ENCODE measurements around the gene EXOC3L2. TPM values are rescaled to one million over a fixed set of nuclear protein-coding genes. Genes with fewer than 3 reads are reported as not detected.
"Not testable (repeated sequence)": the region's sequence is repeated elsewhere in the genome, so short reads cannot be mapped to it uniquely, and the experiment has no call there.

EXOC3L2 gene
- total RNA-seq: 1 to 10 TPM; 1.9 to 2.6 TPM
- long read RNA-seq: 0 reads

DNA sequence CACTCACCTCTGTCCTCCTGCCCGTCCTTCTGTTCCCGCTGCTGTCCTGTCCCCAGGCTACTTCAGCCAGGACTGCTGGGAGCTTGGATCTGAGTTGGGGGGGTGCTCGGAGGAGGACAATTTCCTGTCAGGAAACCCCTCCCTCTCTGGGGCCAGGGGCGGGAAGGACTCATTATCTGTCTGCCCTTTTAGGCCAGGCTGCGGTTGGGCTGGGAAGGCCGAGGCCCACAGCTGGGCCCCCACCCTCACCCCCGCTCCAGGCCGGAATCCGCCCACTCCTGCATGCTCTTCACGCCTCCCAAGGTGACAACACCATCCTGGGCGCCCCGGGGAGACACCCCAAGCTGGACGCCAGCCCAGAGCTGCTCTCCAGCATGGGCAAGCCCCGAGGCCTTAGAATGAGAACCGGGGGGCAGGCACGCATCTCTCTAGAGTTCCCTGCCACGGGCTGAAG, at the start of gene EXOC3L2:
EXOC3L2 (minus strand) TSS at position 74 of the 454 bp plus-strand sequence. CDS start 6,362 bp downstream, outside the sequence.
- intact Hi-C loops (cut with DNase I): loop anchor here in 1 of 2 donors (10.0 kb wide), 1 partner anchor 89 kb away; no protein-coding TSS in a partner anchor
- peak; percentile 25 to 70 for ATAC-seq
- DNase-seq: peak; percentile 73

DNA sequence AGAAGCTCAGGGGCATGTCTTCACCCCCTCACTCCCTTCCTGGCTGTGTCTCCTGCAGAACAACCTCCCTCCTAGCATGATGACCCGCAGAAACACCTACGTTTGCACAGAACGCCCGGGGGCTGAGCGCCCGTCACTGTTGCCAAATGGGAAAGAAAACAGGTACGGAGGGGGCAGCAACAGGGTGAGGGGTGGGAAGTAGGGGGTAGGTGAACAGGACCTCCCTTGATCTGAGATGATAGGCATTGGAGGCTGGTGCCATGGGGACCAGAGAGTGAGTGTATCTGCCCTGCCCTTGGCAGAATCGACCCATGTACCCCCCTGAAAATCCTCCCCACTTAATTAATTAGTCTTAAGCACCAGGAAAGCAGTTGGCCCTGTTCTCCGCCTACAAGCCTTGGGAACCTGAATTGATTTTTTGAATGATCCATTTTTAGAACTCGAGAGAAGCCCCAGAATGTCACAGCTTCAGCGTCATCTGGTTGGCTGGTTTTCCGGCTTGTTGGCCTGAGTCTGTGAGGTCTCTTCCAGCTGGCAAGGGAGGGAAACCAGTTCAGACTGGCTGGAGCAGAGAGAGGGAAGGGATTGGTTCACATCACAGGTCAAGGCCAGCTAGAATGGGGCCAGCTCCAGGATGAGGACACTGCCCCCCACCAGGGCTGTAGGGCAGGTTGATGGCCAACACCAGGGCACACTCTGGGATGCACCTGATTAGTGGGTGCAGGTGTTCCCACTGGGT, 49.3 kb upstream of the EXOC3L2 start:
- ATAC-seq (peak; percentile 83 to 97), DNase-seq (peak; percentile 63)
- intact Hi-C loops (cut with DNase I): loop anchor here in 1 of 2 donors (5.0 kb wide), 1 partner anchor 43 kb away; no protein-coding TSS in a partner anchor

DNA sequence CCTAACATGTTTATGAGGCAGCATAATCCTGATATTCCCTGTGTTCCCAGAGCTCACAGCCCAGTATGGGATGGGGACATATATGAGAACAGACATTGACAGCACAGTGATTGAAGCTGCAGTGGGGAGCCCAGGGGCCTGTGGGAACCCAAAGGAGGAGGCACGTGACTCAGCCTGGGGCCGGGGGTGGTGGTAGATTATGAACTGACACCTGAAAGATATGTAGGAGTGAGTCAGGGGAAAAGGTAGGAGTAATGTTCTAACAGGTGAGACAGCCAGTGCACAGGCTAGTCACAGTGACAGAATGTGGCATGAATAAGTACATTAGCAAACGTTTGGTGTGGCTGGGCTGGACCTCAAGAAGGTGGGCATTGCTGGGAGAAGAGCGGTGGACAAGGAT, 48.5 kb upstream of the EXOC3L2 start:
- intact Hi-C loops (cut with DNase I): loop anchor here in 1 of 2 donors (5.0 kb wide), 1 partner anchor 44 kb away; no protein-coding TSS in a partner anchor
- DNase-seq (no peak), ATAC-seq (no peak)

DNA sequence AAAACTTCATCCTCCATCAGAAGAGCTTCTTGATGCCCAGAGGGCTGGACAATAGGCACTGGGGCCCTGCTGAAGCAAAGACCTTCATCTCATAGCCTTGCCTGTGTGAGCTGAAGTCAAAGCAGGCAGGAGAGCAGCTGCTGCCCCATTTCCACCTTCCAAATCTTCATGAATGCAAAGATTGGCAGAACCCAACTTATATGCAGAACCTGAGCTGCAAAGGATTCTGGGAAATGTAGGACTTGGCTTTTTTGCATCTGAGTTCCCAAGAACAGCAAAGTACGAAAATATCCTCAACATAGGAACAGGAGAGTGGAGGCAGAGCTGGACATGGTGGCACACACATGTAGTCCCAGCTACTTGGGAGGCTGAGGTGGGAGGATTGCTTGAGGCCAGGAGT, 46.6 kb upstream of the EXOC3L2 start:
- intact Hi-C loops (cut with DNase I): loop anchor here in 1 of 2 donors (5.0 kb wide), 1 partner anchor 45 kb away; no protein-coding TSS in a partner anchor
- ATAC-seq: no peak
- no peak for DNase-seq

DNA sequence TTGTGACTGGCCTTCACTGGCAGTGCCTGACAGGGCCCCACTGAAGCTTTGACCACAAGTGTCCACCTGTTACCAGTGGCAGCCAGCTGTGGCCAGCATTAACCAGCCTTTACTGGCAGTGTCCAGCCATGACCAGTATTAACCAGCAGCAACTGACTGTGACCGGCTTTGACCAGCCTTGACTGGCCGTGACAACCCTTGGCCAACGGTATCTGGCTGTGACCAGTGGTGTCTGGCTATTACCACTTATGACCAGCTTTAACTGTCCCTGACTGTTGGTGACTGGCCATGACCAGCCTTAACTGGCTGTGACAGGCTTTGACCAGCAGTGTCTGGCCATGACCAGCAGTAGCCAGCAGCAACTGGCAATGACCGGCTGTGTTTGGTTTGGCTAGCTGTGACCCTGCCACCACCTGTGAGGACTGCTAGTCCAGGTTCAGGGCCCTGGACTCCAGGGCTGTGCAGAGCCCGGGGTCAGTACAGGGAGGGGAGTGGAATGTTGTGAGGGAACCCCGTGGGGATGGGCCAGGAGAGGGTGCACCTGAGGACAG, 45.2 kb upstream of the EXOC3L2 start:
- intact Hi-C loops (cut with DNase I): loop anchor here in 1 of 2 donors (5.0 kb wide), 1 partner anchor 47 kb away; no protein-coding TSS in a partner anchor
- ATAC-seq: no peak
- DNase-seq: no peak

DNA sequence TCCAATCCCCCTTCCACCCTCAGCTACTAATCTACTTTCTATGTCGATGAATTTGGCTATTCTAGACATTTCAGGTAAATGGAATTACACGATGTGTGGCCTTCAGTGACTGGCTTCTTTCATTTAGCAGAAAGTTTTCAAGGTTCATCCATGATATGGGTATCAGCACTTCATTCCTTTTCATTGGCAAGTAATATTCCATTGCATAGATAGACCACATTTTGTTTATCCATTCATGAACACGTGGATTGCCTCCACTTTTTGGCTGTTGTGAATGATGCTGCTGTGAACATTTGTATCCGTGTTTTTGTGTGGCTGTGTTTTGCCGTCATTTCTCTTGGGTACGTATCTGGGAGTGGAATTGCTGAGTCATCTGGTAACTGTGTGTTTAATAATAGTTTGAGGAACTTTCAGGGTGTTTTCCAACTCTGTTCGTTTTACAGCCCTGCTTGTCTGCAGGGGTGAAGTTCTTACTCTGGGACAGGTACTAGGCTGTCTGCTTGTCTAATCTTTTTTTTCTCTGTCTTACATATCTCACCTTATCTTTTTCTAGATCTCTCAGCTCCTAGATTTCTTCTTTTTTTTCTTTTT, 38.3 kb upstream of the EXOC3L2 start:
- ATAC-seq (no peak), DNase-seq (no peak)
- intact Hi-C loops (cut with DNase I): no loop called here

DNA sequence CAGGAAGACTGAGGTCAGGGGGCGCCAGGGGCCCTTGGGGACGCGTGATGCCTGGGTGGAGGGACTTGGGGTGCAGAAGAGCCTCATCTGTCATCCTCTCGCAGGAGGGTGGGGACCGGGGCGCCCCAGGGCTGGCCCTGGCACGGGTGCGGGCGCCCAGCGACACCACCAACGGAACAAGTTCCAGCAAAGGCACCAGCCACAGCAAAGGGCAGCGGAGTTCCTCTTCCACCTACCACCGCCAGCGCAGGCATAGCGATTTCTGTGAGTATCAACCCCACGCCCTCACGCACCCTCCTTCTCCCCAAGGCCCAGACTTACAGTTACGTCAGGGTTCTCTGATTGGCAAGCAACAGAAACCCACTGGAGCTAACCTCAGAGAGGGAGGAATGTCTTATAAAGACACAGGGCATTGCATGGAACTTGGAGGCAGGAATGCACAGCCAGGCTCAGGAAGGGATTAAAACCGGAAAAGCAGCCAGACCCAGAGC, 35.3 kb upstream of the EXOC3L2 start:
- ATAC-seq (no peak), DNase-seq (no peak)
- intact Hi-C loops (cut with DNase I): no loop called here

DNA sequence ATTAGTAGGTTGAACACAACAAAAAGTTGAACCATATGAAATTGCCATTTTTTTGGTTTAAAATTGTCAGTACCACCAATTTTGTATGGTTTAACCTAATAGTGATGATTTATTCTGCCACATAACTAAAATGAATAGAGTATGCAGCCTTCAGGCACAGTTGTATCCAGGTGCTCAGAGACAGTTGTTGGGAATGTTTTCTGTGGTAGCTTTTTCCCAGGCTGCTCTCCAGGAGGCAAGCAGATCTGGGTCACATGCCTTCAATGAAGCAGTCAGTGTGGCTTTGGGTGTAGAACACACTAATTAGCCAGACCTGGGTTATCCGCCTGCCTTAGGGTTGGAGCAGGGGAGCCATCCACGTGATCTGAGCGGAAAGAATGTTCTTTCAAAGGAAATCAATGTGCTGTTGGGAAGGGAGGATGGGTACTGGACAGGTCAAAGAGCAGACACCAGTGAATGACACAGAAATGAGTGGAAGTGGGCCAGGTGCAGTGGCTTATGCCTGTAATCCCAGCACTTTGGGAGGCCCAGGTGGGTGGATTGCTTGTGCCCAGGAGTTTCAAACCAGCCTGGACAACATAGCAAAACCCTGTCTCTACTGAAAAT, 34.5 kb upstream of the EXOC3L2 start:
- intact Hi-C loops (cut with DNase I): no loop called here
- ATAC-seq (no peak), DNase-seq (no peak)

DNA sequence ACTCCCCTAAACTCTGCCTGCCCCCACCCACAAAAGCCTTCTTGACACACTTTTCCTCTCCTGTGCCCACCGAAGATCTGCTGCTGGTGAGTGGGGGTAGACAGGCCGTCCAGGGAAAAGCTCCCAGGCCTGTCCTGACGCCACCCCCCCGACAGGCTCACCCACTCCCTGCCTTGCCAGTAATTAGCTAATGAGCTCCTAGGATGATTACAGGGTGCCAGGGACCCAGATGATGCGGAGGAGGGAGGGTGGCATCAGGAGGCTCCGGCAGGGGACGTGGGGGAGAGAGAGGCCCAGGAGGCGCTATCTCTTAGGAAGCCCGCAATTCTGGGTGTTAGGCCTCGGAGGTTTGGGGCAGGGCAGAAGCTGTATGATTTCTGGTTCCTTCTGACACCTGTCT, 32.9 kb upstream of the EXOC3L2 start:
- ATAC-seq (no peak), DNase-seq (no peak)
- intact Hi-C loops (cut with DNase I): no loop called here

DNA sequence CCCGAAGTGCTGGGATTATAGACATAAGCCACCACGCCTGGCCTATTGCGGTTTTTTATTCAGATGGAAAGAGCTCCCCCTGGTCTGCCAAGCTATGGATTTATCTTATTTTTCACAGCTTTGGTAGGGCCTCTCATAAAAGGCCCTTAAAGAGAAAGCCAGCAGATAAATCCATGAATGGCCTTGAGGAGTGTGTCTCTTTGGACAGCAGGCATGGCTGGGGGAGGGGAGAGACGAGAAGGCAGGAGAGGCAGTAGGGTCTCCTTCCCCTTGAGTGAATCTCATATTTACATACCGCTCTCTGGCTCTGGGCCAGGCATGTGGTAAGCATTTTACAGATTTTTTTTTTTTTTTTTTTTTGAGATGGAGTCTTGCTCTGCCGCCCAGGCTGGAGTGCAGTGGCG, 31.1 kb upstream of the EXOC3L2 start:
- intact Hi-C loops (cut with DNase I): no loop called here
- DNase-seq (no peak), ATAC-seq (peak in 1 of 2 donors; percentile 25)

DNA sequence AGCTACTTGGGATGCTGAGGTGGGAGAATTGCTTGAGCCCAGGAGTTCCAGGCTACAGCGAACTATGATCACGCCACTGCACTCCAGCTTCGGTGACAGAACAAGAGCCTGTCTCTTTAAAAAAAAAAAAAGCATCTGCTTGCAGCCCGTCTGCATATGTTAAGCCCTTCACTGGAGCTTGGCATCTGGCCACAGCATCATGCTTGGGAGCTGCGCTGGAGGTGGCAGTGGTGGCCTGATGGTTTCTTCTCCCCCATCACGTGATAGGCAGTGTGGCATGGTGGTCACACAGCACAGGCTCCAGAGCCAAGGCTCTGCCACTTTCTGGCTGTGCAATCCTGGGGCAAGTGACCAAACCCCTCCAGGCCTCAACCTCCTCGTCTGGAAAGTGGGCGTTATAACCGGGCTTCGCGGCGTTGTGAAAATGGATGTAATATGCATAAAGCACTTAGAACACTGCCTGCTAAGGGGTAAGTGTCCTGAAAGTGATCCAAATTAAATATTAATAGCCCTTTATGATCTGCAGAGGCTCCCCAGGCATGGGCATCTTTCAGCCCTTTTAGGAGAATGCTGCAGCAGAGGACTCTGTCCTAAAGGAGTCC, 30.3 kb upstream of the EXOC3L2 start:
- DNase-seq (no peak), ATAC-seq (no peak)
- intact Hi-C loops (cut with DNase I): no loop called here

DNA sequence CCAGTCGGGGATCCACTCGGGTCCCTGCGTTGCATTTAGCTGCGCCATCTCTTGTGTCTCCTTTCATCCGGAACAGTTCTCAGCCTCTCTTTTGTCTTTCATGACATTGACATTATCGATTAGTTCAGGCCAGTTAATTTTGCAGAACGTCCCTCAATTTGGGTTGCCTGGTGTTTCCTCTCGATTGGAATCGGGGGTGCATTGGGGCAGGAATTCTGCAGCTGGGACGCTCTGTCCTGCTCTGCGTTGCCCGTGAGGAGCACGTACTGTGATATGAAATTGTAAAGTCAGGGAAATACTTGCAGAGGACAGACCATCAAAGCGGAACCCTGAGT, 28.3 kb upstream of the EXOC3L2 start:
- DNase-seq: no peak
- intact Hi-C loops (cut with DNase I): no loop called here
- no peak for ATAC-seq

DNA sequence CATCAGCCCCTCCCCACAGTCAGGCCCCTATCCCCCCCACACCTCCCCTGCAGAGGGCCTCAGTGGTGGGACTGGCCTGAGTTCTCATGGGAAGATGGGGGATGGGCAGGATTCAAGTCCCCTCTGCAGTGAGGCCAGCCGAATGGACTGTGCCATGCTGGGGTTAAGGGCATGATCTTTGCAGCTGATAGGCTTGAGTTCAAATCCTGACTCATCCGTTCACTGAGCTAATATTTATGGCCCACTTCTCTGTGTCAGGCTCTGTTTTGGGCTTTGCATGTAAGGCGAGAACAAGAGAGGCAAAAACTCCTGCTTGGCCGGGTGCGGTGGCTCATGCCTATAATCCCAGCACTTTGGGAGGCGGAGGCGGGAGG, 26.5 kb upstream of the EXOC3L2 start:
- DNase-seq: no peak
- no peak for ATAC-seq
- intact Hi-C loops (cut with DNase I): no loop called here

DNA sequence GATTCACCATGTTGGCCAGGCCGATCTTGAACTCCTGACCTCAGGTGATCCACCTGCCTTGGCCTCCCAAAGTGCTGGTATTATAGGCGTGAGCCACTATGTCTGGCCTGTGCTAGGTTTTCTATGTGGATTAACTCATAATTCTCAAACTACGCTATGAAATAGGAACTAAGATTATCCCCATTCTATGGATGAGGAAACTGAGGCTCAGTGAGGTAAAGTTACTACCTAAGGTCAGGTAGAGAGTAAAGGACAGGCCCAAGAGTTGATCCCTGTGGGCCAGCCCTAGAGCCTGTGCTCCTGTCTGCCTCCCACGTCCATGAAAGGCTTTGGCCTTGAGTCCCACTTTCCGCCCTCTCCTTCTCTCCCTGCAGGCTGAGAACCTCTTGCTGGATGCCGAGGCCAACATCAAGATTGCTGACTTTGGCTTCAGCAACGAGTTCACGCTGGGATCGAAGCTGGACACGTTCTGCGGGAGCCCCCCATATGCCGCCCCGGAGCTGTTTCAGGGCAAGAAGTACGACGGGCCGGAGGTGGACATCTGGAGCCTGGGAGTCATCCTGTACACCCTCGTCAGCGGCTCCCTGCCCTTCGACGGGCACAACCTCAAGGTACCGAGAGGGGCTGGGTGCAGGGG, 26.0 kb upstream of the EXOC3L2 start:
- DNase-seq (no peak), ATAC-seq (no peak)
- intact Hi-C loops (cut with DNase I): no loop called here

DNA sequence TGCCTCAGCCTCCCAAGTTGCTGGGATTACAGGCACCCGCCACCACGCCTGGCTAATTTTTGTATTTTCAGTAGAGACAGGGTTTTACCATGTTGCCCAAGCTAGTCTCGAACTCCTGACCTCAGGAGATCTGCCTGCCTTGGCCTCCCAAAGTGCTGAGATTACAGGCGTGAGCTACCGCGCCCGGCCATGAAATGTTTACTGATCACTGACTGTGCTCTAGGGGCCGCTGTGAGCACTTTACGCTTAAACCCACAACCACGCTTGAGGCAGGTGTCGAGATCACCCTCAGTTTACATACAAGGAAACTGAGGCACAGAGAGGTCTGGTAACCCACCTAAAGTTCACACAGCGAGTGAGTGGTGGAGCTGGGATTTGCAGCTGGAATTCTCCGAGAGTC, 24.7 kb upstream of the EXOC3L2 start:
- DNase-seq; intact Hi-C loops (cut with DNase I); ATAC-seq: not testable (repeated sequence)

DNA sequence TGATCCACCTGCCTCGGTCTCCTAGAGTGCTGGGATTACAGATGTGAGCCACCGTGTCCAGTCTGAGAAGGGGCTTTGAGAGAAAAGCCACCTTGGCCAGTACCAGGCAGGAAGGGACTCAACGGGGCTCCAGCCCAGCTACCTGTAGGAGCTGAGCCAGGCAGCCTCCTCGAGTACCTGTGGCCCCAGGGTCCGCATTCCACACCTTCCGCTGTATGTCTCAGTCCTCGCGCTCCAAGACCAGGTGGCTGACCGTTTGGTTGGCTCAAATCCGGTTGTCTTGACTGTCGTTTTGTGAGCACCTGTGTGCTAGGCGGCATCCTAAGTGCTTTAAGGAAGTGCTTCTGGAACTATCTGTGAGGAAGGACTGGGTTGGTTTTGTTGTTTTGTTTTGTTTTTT, 22.1 kb upstream of the EXOC3L2 start:
- intact Hi-C loops (cut with DNase I): no loop called here
- DNase-seq (no peak), ATAC-seq (no peak)

DNA sequence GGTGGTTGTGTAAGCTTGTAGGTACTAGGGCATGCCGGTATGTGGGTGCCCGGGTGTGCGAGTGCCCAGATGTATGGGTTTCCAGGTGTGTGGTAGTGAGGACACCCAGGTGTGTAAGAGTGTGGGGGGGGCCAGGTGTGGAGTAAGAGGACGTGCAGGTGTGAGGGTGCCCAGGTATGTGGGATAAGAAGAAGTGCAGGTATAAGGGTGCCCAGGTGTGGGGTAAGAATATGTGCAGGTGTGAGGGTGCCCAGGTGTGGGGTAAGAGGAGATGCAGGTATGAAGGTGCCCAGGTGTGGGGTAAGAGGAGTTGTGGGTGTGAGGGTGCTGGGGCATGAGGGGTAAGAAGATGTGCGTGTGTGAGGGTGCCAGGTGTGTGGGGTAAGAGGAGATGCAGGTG, 20.2 kb upstream of the EXOC3L2 start:
- DNase-seq (no peak), ATAC-seq (no peak)
- intact Hi-C loops (cut with DNase I): no loop called here

DNA sequence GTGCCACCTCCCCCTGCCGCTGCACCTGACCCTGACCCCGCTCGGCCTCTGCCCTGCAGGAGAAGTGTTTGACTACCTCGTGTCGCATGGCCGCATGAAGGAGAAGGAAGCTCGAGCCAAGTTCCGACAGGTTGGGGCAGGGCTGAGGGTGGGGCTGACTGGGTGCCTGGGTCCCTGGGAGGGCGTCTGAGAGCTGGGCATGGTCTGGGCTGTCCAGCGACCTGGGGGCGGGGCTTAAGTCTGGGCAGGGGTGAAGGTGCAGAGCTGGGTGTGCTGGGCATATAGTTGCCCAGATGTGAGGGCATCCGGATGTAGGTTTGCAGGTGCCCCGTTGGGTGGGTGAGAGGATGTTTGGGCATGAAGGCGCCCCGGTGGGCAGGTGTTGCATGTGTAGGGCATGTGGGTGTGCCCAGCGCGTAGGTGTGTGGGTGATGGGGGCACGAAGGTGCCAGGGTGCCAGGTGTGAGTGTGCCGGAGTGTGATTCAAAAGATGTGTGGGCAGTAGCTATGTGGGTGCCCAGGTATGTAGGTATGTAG, 19.6 kb upstream of the EXOC3L2 start:
- intact Hi-C loops (cut with DNase I): no loop called here
- ATAC-seq (peak; percentile 19 to 30), DNase-seq (no peak)

DNA sequence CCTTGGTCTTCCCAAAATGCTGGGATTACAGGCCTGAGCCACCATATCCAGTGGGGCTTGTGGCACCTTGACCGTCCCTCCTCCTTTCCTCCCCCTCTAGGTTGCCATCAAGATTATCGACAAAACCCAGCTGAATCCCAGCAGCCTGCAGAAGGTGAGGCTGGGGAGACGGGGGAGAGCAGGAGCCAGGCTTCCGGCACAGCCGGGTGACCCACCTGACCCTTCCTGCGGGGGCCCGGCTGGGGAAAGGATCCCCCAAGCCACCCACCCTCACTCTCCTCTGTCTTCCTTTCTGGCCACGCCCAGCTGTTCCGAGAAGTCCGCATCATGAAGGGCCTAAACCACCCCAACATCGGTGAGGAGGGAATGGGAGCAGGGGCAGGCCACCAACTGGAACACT, 17.8 kb upstream of the EXOC3L2 start:
- ATAC-seq (no peak), DNase-seq (no peak)
- intact Hi-C loops (cut with DNase I): no loop called here

Data from left cardiac atrium (tissue), 4 donors.